HG02763 (cell line): Measurements from ENCODE around the gene PACS2.

Experiments used
- ATAC-seq: cut with Tn5 transposase; IDR thresholded peaks from one replicate; pipeline ENCODE4 v1.9.1; 2021; ENCODE audit warnings: mild to moderate bottlenecking, moderate library complexity; ENCODE audit not compliant: unreplicated experiment

PACS2 gene

DNA sequence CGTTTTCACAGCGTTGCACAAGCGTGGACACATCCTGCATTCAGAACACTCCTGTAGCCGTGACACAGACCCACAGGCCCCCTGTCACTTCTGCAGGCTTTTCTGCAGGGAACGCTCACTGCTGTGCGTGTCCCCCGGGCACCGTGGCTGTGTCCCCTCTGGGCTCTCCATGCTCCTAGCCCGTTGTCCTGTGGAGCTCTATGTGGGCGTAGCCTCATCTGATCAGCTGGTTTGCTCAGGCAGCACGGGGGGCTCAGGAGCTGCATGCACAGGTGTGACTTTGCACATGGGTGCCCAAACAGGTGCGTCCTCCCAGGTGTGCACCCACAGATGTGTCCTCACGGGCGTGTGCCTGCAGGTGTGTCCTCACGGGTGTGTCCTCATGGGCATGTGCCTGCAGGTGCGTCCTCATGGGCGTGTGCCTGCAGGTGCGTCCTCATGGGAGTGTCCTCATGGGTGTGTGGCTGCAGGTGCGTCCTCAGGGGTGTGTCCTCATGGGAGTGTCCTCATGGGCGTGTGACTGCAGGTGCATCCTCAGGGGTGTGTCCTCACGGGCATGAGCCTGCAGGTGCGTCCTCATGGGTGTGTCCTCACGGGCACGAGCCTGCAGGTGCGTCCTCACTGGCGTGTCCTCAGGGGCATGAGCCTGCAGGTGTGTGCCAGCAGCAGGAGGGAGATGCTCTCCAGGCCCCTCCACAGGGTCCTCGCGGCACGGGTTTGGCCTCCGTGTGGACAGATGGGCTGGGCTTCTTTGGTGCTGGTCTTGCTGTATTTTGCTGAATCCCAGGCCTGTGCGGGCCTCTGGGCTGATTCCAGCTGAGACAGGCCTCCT lies 122.6 kb downstream of the PACS2 start:
- no peak for ATAC-seq

DNA sequence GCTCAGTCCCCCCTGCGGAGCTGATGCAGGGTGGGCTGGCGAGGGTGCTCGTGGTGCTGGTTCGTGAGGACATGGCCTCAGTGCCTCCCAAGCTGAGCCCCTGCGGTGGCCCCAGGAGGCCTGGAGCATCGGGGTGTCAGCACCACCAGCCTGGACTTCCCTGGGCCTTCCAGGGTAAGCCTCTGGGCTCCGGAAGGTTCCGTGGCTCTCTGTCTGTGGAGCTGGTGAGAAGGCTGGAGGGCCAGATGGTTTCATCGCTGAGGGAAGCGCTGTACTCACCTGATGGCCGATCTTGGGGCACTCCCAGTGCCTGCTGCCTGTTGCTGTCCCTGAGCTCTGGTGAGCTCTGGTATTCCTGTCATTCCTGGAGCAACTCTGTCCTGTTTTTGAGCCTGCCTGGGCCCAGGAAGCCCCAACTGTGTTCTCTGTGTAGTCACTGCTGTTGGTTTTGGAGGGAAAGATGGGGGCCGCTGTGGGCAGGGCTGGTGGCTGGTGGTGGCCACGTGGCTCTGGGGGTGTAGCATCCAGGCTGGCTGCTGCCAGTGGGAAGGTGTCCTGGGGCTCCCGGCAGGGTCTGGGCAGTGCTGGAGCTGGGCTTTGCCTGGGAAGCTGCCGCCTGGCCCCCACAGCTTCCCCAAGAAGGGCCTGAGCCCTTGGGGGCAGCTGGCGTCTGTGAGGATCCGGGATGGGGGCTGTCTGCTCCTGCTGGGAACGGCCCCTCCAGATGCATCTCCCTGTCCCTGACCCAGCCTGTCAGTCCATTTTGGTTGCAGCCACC lies 123.4 kb downstream of the PACS2 start:
- no peak for ATAC-seq

DNA sequence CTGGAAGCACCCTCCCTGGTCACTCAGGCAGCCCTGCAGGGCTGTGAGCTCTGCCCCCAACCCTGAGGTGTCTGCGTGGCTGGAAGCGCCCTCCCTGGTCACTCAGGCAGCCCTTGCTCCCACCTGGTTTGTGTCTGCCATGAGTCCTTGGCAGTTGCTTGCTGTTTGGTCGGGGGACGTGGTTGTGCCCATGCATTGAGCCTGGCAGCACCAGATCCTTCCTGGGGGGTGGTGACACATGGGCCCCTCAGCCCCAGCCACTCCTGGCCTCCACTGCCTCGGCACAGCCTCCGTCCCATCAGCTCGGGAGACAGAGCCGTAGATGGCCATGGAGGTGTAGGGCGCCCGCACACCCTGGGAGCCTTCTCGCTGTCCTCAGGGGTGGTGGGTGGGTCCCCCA lies 124.6 kb downstream of the PACS2 start:
- no peak for ATAC-seq

DNA sequence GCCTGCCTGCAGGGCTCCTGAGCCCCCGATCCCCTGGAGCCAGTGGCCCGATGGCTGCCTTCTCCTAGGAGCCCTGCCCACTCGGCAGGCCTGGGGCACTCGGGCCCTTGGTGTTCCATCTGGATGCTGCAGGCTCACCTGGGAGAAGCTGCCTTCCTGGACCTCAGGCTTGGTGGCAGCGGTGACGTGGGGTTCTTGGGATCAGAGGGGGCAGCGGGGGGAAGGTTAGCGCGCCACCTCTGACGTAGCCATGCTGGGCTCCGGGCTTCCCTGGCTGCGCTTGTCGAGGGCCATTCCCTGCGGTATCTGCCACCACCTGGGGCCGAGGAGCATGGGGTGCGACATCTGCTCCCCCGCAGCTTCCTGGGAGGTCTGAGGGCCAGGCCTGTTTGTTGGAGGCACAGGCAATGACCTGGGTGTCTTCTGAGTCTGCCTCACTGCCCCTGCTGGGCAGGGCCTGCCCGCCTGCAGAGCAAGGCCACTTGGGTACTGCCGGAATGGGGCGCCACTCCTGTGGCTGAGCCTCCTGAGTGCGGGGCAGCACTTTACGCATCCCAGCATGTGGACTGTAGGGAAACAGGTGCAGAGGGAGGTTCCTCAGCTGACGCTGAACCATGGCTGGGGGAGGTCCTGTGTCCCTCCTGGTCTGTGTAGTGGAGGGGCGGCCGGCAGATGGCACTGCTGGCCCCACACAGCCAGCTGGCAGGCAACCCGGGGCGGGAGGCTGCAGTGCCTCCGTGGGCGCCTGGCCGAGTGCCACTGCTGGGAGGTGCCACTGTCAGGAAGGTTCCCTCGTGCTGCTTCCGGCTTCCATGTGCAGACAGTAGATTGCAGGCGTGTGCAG lies 125.4 kb downstream of the PACS2 start:
- ATAC-seq, result no peak

DNA sequence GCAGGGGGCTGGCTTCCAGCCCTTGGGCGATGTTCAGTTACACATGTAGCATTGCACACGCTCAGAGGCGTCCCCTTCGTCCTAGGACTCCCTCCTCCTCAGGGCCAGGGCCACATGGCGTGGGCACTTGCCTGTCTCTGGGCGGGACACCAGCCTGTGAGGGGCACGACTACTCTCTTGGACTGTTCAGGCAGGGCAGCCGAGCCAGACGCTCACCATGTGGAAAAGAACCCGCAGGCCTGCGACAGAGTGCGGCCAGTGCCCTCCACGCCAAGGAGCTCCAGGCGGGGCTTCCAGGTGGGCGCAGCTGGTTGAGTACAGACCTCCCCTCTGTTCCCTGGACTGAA lies 126.0 kb downstream of the PACS2 start:
- no peak for ATAC-seq

DNA sequence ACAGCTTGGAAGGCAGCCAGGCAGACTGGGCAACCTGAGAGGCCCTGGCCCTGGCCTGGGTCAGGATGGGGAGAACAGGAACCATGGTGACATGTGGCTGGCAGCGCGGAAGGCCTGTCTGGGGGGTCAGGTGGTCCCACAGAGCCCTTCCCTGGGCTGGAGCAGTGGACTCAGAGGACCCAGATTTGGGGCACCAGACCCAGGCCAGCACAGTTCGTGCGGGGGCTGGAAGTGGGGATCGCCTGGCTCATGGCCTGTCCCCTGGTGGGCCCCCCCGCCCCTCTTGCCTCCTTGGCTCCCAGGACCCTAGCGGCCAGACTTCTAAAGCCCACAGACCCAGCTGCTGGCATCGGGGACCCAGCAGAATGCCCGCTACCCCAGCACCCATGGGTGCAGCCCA lies 126.4 kb downstream of the PACS2 start:
- no peak for ATAC-seq

DNA sequence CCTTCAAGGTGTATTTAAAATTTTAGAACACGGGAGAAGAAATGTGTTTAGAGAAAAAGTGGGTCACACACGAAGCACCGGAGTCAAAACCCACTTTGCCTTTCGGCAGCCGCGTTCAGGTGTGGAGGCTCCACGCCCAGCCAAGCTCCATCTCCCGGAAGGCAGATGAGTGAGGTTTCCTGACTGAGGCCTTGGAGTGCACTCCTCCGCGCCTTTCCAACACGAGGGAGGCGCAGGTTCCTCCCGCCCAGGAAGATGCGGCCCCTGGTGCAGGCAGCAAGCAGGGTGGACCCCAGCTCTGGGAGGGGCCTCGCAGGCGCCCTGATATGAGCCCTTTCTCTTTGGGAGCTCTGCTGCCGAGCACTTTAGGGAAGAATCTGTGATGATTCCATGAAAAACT lies 127.6 kb downstream of the PACS2 start:
- no peak for ATAC-seq

DNA sequence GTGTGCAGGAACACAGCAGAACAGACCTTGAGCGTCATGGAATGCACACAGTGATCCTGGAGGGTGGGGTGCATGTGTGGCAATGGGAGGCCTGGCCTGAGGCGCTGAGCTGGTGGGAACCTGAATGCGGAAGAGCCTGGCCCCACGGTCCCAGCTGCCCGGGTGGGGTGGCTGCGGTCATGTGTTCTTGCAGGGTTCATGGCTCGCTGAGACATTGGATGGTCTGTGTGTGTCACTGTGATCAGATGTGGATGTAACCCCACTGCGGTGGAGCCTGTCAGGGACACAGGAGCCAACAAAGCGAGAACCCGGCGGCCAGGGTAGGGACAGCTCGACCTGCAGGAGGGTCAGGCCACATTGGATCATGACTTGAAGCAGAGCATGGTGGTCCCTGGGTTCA lies 128.3 kb downstream of the PACS2 start:
- ATAC-seq, result no peak

DNA sequence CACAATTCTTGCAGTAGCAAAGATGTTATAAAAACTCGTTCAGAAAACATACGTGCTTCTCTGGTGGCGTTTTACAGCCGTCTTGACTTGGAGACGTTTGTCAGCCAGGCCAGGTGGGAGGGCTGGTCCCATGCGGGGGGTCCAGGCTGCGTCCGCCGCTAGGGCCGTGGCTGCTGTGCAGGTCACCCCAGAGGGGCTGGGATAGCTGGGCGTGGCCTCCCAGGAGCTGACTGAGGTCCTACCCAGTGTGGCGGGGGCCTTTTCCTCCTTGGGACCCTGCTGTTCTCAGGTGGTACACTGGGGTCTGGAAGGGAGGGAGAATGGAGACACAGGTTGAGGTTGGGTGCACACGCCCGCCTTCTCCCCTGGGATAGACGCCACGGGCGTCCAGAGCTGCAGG lies 130.3 kb downstream of the PACS2 start:
- no peak for ATAC-seq

DNA sequence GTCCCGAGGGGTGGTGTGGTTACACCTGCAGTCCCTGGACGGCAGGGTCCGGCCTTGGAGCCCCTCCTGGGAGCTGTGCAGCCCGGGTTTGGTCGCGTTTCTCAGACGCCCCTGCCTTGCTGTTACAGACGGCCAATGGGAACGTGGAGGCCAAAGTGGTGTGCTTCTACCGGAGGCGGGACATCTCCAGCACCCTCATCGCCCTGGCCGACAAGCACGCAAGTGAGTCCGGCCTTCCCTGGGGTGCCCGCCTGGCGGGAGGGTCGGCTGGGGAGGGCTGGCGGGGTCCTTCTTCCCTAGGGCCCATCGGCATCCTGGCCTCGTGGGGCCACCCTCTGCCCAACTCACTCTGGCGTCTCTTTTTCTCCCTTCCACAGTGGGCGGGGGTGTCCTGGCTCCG lies 130.7 kb downstream of the PACS2 start:
- no peak for ATAC-seq

DNA sequence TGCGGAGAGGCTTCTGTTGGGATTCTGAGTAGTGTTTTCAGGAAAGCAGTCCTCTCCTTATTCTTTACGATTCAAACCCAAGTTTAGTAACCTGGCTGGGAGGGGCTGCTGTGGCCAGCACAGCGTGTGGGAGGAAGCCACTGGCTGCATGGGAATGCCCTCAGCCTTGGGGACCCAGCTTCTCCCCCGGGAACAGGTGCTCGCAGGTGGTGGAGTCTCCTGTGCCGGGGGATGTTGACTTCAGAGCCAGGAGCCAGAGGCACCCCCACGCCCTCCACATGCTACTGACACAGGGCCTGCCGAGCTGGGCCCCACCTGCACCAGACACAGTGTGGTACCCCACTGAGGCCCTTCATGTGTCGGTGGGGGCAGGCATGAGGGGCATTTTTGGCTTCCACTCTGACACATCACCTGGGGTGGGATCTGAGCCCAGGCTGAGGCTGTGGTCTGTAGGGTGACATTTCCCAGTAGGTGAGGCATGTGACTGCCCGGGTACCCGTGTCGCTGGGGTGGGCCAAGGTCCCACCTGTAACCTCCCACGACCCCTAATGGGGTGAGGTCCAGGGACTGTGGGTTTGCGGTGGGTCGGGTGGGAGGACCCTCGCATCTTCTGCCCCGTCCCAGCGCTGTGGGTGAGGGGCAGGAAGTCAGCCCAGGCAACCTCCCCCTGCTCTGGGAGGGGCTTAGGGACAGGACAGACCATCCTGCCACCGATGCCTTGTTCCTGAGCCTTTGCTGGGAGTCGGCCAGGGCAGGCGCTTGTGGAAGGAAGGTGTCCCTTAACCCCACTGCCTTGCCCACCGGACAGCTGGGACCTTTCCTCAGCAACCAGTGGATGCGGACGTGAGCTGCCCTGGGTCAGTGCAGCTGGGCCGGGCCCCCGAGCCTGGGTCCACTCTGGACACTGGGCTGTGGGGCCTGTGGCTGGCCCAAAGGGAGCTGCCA lies 131.6 kb downstream of the PACS2 start:
- no peak for ATAC-seq

DNA sequence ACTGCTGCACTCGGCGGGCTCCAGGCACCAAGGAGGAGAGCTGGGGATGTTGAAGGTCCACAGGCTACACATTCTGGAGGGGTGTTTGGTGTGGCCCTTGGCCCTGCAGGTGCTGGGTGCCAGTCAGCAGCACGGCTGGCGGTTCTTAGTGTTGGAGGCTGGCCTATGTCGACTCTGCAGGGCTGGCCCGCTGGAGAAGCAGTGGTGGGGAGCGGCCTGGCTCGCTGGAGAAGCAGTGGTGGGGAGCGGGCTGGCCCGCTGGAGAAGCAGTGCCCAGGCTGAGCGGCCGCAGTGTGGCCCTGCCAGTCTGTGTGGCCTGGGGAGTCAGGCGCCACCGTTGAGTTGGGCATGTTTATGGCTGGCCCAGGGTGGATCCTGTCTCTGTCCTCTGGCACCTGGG lies 132.4 kb downstream of the PACS2 start:
- ATAC-seq, result no peak
